ENCODE data around the gene CLIC3.

CLIC3 gene

GRCh38 chr9:136997830-136998234, 1.5 kb upstream of the CLIC3 start:
- no peak for DNase-seq

- no peak for DNase-seq
These were observed 1.0 kb upstream of the CLIC3 start for GRCh38 chr9:136997371-136997770.

- no peak for DNase-seq
These were observed 526 bp downstream of the CLIC3 start for GRCh38 chr9:136995772-136996311.

- DNase-seq = no peak
These were observed 1.0 kb downstream of the CLIC3 start for GRCh38 chr9:136995362-136995761.

GRCh38 chr9:136994888-136995230, 1.5 kb downstream of the CLIC3 start:
- DNase-seq = no peak

- DNase-seq = no peak
These were observed 2.0 kb downstream of the CLIC3 start for GRCh38 chr9:136994180-136994887.

GRCh38 chr9:136992819-136993369, 3.5 kb downstream of the CLIC3 start:
- no peak for DNase-seq

GRCh38 chr9:136991993-136992818, 4.2 kb downstream of the CLIC3 start, which contains the start of gene PAXX:
Gene PAXX (plus strand): TSS chr9:136992422. CDS start chr9:136992444, 22 bp downstream.
- DNase-seq = peak; percentile 94

GRCh38 chr9:136990242-136990911, 6.0 kb downstream of the CLIC3 start:
- no peak for DNase-seq

- DNase-seq = no peak
These were observed 7.5 kb downstream of the CLIC3 start for GRCh38 chr9:136988872-136989271.

- no peak for DNase-seq
These were observed 10.5 kb downstream of the CLIC3 start for GRCh38 chr9:136985853-136986252.

- no peak for DNase-seq
These were observed 11.3 kb downstream of the CLIC3 start for GRCh38 chr9:136985027-136985602.

GRCh38 chr9:136984464-136985026, 11.8 kb downstream of the CLIC3 start:
- DNase-seq = no peak

- no peak for DNase-seq
These were observed 12.6 kb downstream of the CLIC3 start for GRCh38 chr9:136983656-136984314.

GRCh38 chr9:136983167-136983566, 13.2 kb downstream of the CLIC3 start:
- no peak for DNase-seq

GRCh38 chr9:136982232-136983051, 13.9 kb downstream of the CLIC3 start, which contains the start of gene LCNL1:
Gene LCNL1 (plus strand): TSS chr9:136982993. CDS start chr9:136983587, 594 bp downstream.
- no peak for DNase-seq

GRCh38 chr9:136981588-136982231, 14.7 kb downstream of the CLIC3 start:
- DNase-seq = no peak

GRCh38 chr9:136980669-136981478, 15.5 kb downstream of the CLIC3 start:
- no peak for DNase-seq
